22Rv1 (cell line): ENCODE measurements around the gene NTN1.

Experiments
- H3K27ac ChIP-seq: fragments of 450-650 bp; 2 replicates; pipeline ENCODE4 v1.5.1; 2017
- CTCF ChIP-seq: fragments of 450-650 bp; IDR thresholded peaks from 2 replicates; pipeline ENCODE4 v1.5.1; 2017; ENCODE audit warnings: mild to moderate bottlenecking
- ZFX ChIP-seq: fragments of 450-650 bp; IDR thresholded peaks from 2 replicates; pipeline ENCODE4 v1.6.1; 2017; ENCODE audit warnings: antibody characterized with exemption, borderline replicate concordance

NTN1 gene

GRCh38 chr17:9213303-9213640 lies 192.0 kb downstream of the NTN1 start:
- no peak overlapping the region for H3K27ac ChIP-seq
- TF ChIP-seq CTCF (no peak), ZFX (no peak)

- TF ChIP-seq ZFX: no peak
- TF ChIP-seq CTCF: no peak
- no peak overlapping the region for H3K27ac ChIP-seq
These were observed 194.2 kb downstream of the NTN1 start for GRCh38 chr17:9215465-9215864.

GRCh38 chr17:9217151-9218056 lies 196.1 kb downstream of the NTN1 start:
- no peak overlapping the region for H3K27ac ChIP-seq
- TF ChIP-seq CTCF (no peak), ZFX (no peak)

- H3K27ac ChIP-seq: no peak overlapping the region
- TF ChIP-seq CTCF: no peak
- TF ChIP-seq ZFX: no peak
These were observed 196.8 kb downstream of the NTN1 start for GRCh38 chr17:9218064-9218635.

GRCh38 chr17:9218911-9219310 lies 197.6 kb downstream of the NTN1 start:
- TF ChIP-seq ZFX (no peak), CTCF (no peak)
- no peak overlapping the region for H3K27ac ChIP-seq

- TF ChIP-seq CTCF (no peak), ZFX (no peak)
- H3K27ac ChIP-seq: no peak overlapping the region
These were observed 198.5 kb downstream of the NTN1 start for GRCh38 chr17:9219631-9220397.
